NT2/D1 (cell line): ENCODE results near the gene RMI1.

ENCODE experiments used
- DNase-seq: peaks from one replicate; pipeline ENCODE4 v3.0.0-alpha.2; 2011; ENCODE audit warnings: low read depth, low spot score
- H3K27me3 ChIP-seq: 2 replicates; pipeline ENCODE4 v1.6.0; 2011; ENCODE audit warnings: mild to moderate bottlenecking; ENCODE audit not compliant: insufficient read length, insufficient read depth
- H3K36me3 ChIP-seq: 2 replicates; pipeline ENCODE4 v1.6.1; 2011; ENCODE audit warnings: mild to moderate bottlenecking, low read length, mixed read lengths; ENCODE audit not compliant: insufficient read depth, insufficient read length
- H3K4me1 ChIP-seq: 2 replicates; pipeline ENCODE4 v1.5.1; 2011; ENCODE audit not compliant: insufficient read depth, insufficient read length
- H3K4me3 ChIP-seq: 2 replicates; pipeline ENCODE4 v1.5.1; 2011; ENCODE audit warnings: low read depth; ENCODE audit not compliant: insufficient read length
- H3K9ac ChIP-seq: 2 replicates; pipeline ENCODE4 v1.6.0; 2011; ENCODE audit warnings: low read depth; ENCODE audit not compliant: insufficient read length
- H3K9me3 ChIP-seq: 2 replicates; pipeline ENCODE4 v1.5.1; 2011; ENCODE audit warnings: mild to moderate bottlenecking, low read length; ENCODE audit not compliant: insufficient read depth
- SUZ12 ChIP-seq: IDR thresholded peaks from 2 replicates; pipeline ENCODE4 v1.6.1; 2011; ENCODE audit not compliant: insufficient read length, insufficient read depth; ENCODE audit errors: extremely low read depth
- YY1 ChIP-seq: IDR thresholded peaks from 2 replicates; pipeline ENCODE4 v1.6.1; 2011; ENCODE audit not compliant: insufficient read length, insufficient read depth
- ZNF274 ChIP-seq: IDR thresholded peaks from 2 replicates; pipeline ENCODE4 v1.6.1; 2011; ENCODE audit warnings: mild to moderate bottlenecking, low read depth, low read length

Gene RMI1

GRCh38 chr9:83971485-83971884 lies 9.1 kb upstream of the RMI1 start:
- H3K36me3 ChIP-seq, result peaks cover 93% of the 10 kb centered on the region
- TF ChIP-seq SUZ12, result no peak
- no peak for TF ChIP-seq YY1
- no peak for TF ChIP-seq ZNF274
- no peaks in the 10 kb centered on the region for H3K9me3 ChIP-seq
- H3K9ac ChIP-seq, result no peak overlapping the region
- DNase-seq, result no peak
- peaks cover 3% of the 10 kb centered on the region for H3K4me1 ChIP-seq
- H3K27me3 ChIP-seq, result no peaks in the 10 kb centered on the region
- H3K4me3 ChIP-seq, result no peak overlapping the region

GRCh38 chr9:83972286-83972685 lies 8.3 kb upstream of the RMI1 start:
- H3K4me1 ChIP-seq, result peaks cover 3% of the 10 kb centered on the region
- H3K9me3 ChIP-seq, result no peaks in the 10 kb centered on the region
- TF ChIP-seq YY1, result no peak
- TF ChIP-seq ZNF274, result no peak
- TF ChIP-seq SUZ12, result no peak
- no peak overlapping the region for H3K9ac ChIP-seq
- DNase-seq, result no peak
- no peak overlapping the region for H3K4me3 ChIP-seq
- no peaks in the 10 kb centered on the region for H3K27me3 ChIP-seq
- peaks cover 93% of the 10 kb centered on the region for H3K36me3 ChIP-seq

DNA sequence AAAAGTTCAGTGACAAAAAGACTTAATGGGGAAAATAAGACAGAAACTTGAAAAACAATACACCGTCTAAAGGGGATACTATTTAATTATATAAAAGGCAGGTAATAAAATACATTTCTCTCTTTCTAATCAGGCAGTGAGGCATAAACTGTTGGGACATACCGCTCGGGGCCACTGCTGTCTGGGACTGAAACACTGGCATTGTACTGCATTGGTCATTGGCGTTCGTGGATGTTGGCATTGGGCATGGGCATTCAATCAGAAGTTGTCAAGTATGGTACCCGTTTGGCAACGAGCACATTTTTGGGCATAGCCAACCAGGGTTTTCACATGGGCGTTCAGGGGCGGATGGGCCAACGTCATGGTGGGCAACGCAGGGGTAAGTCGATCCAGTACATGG lies 5.3 kb upstream of the RMI1 start:
- no peak overlapping the region for H3K4me3 ChIP-seq
- peaks cover 95% of the 10 kb centered on the region for H3K36me3 ChIP-seq

DNA sequence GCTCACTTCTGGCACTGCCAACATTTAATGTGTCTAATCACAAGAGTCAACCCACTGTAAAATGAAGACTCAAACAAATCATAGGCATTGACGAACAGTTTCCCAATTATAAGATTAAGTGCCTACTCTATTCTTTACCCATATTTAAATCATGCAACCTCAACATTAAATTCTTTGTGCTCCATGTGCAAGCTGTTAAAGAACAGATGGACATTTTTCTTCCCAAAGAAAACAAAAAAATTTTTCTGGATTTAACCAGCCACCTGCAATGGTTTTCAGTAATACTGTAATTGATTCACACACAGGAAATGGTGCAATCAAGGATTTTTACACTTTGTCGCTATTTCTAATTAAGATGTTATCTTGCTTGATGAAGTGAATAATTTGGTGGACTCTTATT lies 4.2 kb upstream of the RMI1 start:
- Histone ChIP-seq H3K9ac (no peak overlapping the region), H3K4me1 (peaks cover 3% of the 10 kb centered on the region), H3K4me3 (no peak overlapping the region), H3K9me3 (no peaks in the 10 kb centered on the region), H3K36me3 (peaks cover 84% of the 10 kb centered on the region), H3K27me3 (no peaks in the 10 kb centered on the region)
- no peak for DNase-seq
- TF ChIP-seq ZNF274 (no peak), SUZ12 (no peak), YY1 (no peak)

More for the DNA sequence above, 5.3 kb upstream of the RMI1 start:
- TF ChIP-seq YY1 (no peak), SUZ12 (no peak), ZNF274 (no peak)
- no peak overlapping the region for H3K9ac ChIP-seq
- no peak for DNase-seq
- H3K4me1 ChIP-seq, result peaks cover 3% of the 10 kb centered on the region
- no peaks in the 10 kb centered on the region for H3K9me3 ChIP-seq
- H3K27me3 ChIP-seq, result no peaks in the 10 kb centered on the region

- Histone ChIP-seq H3K4me3 (peak overlapping the region; percentile 100), H3K36me3 (peaks cover 76% of the 10 kb centered on the region), H3K9ac (peak overlapping the region; percentile 100), H3K9me3 (no peaks in the 10 kb centered on the region), H3K27me3 (no peaks in the 10 kb centered on the region), H3K4me1 (peaks cover 3% of the 10 kb centered on the region)
- DNase-seq, result no peak
- TF ChIP-seq ZNF274 (no peak), YY1 (no peak), SUZ12 (no peak)
Observed at GRCh38 chr9:83977196-83977595, 3.4 kb upstream of the RMI1 start.

DNA sequence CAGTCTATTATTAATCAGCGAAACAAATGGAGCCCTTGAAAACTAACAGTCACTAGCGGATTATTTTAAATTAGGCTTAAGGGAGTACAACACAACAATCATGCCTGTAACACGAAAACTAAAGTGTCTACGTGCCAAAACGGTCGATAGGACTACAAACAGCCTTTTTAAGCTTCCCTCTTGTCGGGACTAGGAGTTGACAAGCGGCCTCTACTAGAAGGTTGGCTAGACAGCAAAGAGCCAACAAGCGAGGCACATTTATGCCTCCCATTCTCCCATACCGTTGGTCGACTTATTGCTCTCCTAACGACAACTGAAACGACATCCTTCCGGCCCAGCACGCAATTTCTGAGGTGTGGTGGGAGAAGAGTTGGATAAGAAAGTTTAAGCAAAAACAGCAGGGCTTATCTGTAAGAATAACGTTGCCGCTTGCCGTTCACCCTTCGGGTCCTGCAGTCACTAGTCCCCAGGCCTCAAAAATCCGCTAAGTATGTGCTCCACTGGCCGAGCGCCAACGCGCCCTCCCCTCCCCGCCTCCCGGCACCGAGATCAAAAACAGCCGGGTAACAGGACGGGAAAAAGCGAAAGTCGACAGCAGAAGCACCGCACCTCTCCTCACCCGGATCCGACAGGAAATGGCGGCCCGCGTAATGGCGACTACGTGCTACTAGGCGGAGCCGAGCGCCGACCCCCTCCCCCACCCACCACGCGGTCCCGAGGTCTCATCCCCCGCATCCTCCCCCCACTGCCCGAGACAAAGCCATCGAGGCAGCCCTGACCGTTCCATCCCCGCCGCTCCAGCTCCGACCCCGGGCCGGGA lies 1.4 kb upstream of the RMI1 start:
- peak; percentile 71 for DNase-seq
- Histone ChIP-seq H3K4me3 (peak overlapping the region; percentile 100), H3K9ac (peak overlapping the region; percentile 100), H3K36me3 (peaks cover 56% of the 10 kb centered on the region), H3K9me3 (no peaks in the 10 kb centered on the region), H3K27me3 (no peaks in the 10 kb centered on the region), H3K4me1 (peaks cover 3% of the 10 kb centered on the region)
- peak; percentile 82 for TF ChIP-seq YY1
- no peak for TF ChIP-seq ZNF274

DNA sequence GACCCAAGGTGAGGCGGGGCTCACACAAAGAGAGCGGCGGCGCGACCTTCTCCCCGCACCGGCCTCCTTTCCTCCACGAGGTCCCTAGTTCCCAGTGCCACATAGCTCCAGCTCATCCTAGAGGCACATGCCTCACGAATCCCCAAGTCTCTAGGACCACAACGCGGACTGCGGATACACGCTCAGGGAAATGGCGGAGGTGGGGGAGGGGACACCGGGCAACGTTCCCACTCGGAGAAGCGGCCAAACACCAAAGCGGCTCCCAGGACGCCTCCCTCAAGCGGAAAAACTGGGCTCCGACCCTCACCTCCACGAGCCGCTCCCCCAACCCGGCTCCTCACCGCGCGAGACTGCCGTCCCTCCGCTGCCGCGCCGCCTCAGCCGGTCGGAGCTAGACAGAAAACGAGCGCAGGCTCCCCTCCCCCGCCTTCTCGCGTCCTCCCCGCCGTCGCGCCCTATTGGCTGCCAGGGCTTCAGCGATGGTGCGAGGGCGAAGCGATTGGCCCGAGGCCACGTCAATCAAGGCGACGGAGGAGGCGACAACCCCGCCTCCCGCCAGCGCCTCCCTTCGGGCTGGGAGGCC lies 702 bp upstream of the RMI1 start, which contains the start of gene HNRNPK:
TSS of gene HNRNPK (minus strand) at position 404 of the 583 bp plus-strand sequence. CDS start 1,963 bp downstream, outside the sequence.
- Histone ChIP-seq H3K4me3 (peak within 1 kb of the TSS; percentile 100), H3K36me3 (peaks cover 49% of the 10 kb centered on the region), H3K4me1 (peaks cover 3% of the 10 kb centered on the region), H3K27me3 (no peaks in the 10 kb centered on the region), H3K9ac (peak within 1 kb of the TSS; percentile 100), H3K9me3 (no peaks in the 10 kb centered on the region)
- peak; percentile 98 for DNase-seq
- TF ChIP-seq ZNF274 (no peak), YY1 (no peak), SUZ12 (no peak)
